Panc1 (cell line): ENCODE data around the gene RTL1. TPM values are rescaled to one million over a fixed set of nuclear protein-coding genes. Genes with fewer than 3 reads are reported as not detected.

Experiments used
- ATAC-seq: fragments of 200-7000 bp; cut with Tn5 transposase; 2 replicates; pipeline ENCODE4 v1.9.1; 2020; ENCODE audit warnings: mild to moderate bottlenecking, moderate library complexity
- BruUV-seq: library from RNA; stranded (reverse); fragments of 400-500 nt; replicated peaks from 2 replicates; lab custom pipeline; 2021; lab: Mats Ljungman, UMichigan
- CTCF ChIA-PET: fragments of 300-600 bp; sonication (Branson Sonifier 250); formaldehyde crosslinking; loops from one replicate; lab custom pipeline; 2022; ENCODE audit warnings: antibody characterized with exemption; lab: Charles Lee
- POLR2A ChIA-PET: fragments of 300-600 bp; sonication (Branson Sonifier 250); formaldehyde crosslinking; loops from one replicate; lab custom pipeline; 2022; ENCODE audit warnings: antibody characterized with exemption; lab: Charles Lee
- DNase-seq: peaks from one replicate; pipeline ENCODE4 v3.0.0-alpha.2; 2010; ENCODE audit warnings: low read depth, low spot score
- H3K27ac ChIP-seq: 2 replicates; pipeline ENCODE4 v1.5.1; 2011; ENCODE audit warnings: mild to moderate bottlenecking, low read length, inconsistent platforms
- H3K27me3 ChIP-seq: fragments of 200-500 bp; sonication (Bioruptor generic); 2 replicates; pipeline ENCODE4 v1.6.0; 2014; ENCODE audit warnings: low read length, inconsistent platforms; ENCODE audit not compliant: control insufficient read depth, insufficient read depth
- H3K36me3 ChIP-seq: fragments of 200-500 bp; sonication (Bioruptor generic); 2 replicates; pipeline ENCODE4 v1.5.1; 2014; ENCODE audit warnings: inconsistent platforms, mild to moderate bottlenecking, low read length, moderate library complexity; ENCODE audit not compliant: control insufficient read depth, insufficient read depth
- H3K4me1 ChIP-seq: 2 replicates; pipeline ENCODE4 v1.5.1; 2011; ENCODE audit warnings: inconsistent platforms, mild to moderate bottlenecking, low read length, moderate library complexity; ENCODE audit not compliant: control insufficient read depth, insufficient read depth
- H3K4me3 ChIP-seq, 2 experiments: 2 replicates each; pipeline ENCODE4 v1.5.1; 2011 to 2012; ENCODE audit warnings: low read depth in 2 of 2, low read length in 2 of 2, mild to moderate bottlenecking in 2 of 2, inconsistent platforms in 1 of 2, moderate library complexity in 1 of 2
- H3K9me3 ChIP-seq: fragments of 200-500 bp; sonication (Bioruptor generic); 2 replicates; pipeline ENCODE4 v1.5.1; 2014; ENCODE audit warnings: low read depth, mild to moderate bottlenecking, inconsistent platforms, low read length, moderate library complexity; ENCODE audit not compliant: control insufficient read depth, insufficient read depth
- POLR2AphosphoS5 ChIP-seq: IDR thresholded peaks from 2 replicates; pipeline ENCODE4 v1.6.1; 2012; ENCODE audit warnings: mild to moderate bottlenecking, low read depth, low read length, moderate library complexity
- REST ChIP-seq, 2 experiments: IDR thresholded peaks; 2 replicates each; pipeline ENCODE4 v1.6.1; 2011 to 2012; ENCODE audit warnings: low read depth in 2 of 2, control low read depth in 1 of 2, low read length in 1 of 2, mild to moderate bottlenecking in 1 of 2, moderate library complexity in 1 of 2; ENCODE audit not compliant: insufficient read depth in 1 of 2
- SIN3A ChIP-seq: IDR thresholded peaks from 2 replicates; pipeline ENCODE4 v1.6.1; 2012; ENCODE audit warnings: low read depth, mild to moderate bottlenecking, low read length, moderate library complexity, borderline replicate concordance; ENCODE audit not compliant: insufficient read depth
- TCF7L2 ChIP-seq: IDR thresholded peaks from 2 replicates; pipeline ENCODE4 v1.6.1; 2011; ENCODE audit warnings: mild to moderate bottlenecking, low read depth, low read length, inconsistent platforms
- in situ Hi-C: cut with HindIII; loops from 2 replicates; pipeline ENCODE4 v1.10.0; 2016; ENCODE audit warnings: low sequenced_read_pairs, low pct_unique_long_range_greater_than_20kb
- intact Hi-C: fragments of 100-400 bp; cut with micrococcal nuclease; formaldehyde crosslinking; loops from one replicate; pipeline ENCODE4 v1.10.0; 2022; ENCODE audit not compliant: unreplicated experiment
- total RNA-seq: library from RNA; stranded (reverse); gene quantifications from one replicate; pipeline ENCODE4 v1.2.1, GENCODE V29; 2021; ENCODE audit not compliant: unreplicated experiment
- TF ChIP-seq, protein P1 (sequence below): fragments of 450-650 bp; IDR thresholded peaks from 2 replicates; pipeline ENCODE4 v1.5.1; 2017; ENCODE audit warnings: mild to moderate bottlenecking

RTL1 gene
- total RNA-seq, 1 experiment from 2014 or later: not detected

DNA sequence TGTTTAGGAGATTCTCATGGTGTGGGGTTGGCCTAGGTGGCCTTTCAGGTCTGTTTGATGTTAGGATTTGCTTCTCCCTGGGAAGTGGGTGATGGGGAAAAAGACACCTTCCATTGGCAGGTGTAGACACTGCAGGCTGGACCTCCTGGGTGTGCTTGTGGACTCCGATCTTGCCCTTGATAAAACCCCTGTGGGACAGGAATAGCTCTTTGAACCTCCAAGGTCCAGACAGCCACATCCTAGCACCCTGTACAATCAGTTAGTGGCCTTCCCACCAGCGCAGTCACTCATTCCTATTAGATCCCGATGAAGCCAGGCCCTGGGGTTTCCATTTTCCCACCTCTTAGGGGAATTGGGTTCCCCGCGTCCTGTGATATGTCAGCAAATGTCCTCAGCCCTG is 49.1 kb downstream of the RTL1 start:
- H3K27ac ChIP-seq: no peak overlapping the region
- ChIA-PET CTCF (interaction anchor here (0.5 kb wide), 1 partner anchor 26 kb away, joined by 5 read pairs; no protein-coding TSS in a partner anchor), POLR2A (no interaction called here)
- intact Hi-C loops: no loop called here
- no TSS peak for BruUV-seq
- no peak overlapping the region for H3K4me3 ChIP-seq
- in situ Hi-C loops: no loop called here
- DNase-seq: no peak
- no peaks in the 10 kb centered on the region for H3K36me3 ChIP-seq
- TF ChIP-seq SIN3A (no peak), REST (IDR thresholded peaks at IDR 0.05; ENCODE audit: insufficient read depth in 1 of 2, low read depth in 2 of 2, low read length in 1 of 2) (no peak), POLR2AphosphoS5 (no peak), TCF7L2 (no peak)
- TF ChIP-seq, protein P1, sequence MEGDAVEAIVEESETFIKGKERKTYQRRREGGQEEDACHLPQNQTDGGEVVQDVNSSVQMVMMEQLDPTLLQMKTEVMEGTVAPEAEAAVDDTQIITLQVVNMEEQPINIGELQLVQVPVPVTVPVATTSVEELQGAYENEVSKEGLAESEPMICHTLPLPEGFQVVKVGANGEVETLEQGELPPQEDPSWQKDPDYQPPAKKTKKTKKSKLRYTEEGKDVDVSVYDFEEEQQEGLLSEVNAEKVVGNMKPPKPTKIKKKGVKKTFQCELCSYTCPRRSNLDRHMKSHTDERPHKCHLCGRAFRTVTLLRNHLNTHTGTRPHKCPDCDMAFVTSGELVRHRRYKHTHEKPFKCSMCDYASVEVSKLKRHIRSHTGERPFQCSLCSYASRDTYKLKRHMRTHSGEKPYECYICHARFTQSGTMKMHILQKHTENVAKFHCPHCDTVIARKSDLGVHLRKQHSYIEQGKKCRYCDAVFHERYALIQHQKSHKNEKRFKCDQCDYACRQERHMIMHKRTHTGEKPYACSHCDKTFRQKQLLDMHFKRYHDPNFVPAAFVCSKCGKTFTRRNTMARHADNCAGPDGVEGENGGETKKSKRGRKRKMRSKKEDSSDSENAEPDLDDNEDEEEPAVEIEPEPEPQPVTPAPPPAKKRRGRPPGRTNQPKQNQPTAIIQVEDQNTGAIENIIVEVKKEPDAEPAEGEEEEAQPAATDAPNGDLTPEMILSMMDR: no peak
- no peaks in the 10 kb centered on the region for H3K27me3 ChIP-seq
- no peaks in the 10 kb centered on the region for H3K9me3 ChIP-seq
- no peaks in the 10 kb centered on the region for H3K4me1 ChIP-seq
- no peak for ATAC-seq

DNA sequence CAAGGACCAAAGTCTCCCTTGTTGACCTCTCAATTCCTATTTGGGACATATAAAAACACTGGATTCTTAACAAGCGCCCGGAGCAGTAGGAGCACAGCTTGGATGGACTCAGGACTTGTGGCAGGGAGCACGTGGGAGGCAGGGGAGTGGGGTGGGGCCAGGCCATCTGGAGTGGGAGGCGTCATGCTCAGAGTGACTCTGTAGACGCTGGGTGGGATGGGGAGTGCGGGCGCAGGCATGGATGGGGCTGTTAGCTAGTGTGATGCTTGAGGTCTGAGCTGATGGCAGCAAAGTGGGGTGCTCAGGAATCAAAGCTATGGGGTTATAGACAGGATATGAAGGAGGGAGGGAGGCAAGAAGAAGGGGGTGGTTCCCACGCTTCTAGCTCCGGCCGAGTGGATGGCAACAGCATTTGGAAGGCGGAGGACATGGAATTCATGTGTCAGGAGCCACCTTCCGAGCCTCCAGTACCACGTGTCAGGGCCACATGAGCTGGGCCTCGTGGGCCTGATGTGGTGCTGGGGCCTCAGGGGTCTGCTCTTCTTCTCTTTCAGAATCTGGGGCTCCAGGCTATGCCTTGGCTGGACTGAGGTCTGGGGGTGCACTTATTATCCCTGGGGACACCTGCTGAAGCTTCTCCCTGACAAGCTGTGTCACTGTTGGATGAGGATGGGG is 51.4 kb downstream of the RTL1 start:
- ATAC-seq (no peak), DNase-seq (no peak)
- intact Hi-C loops: loop anchor here (2.0 kb wide), 1 partner anchor 49 kb away; no protein-coding TSS in a partner anchor
- ChIA-PET CTCF (no interaction called here), POLR2A (no interaction called here)
- Histone ChIP-seq H3K4me1 (no peaks in the 10 kb centered on the region), H3K36me3 (no peaks in the 10 kb centered on the region), H3K4me3 (no peak overlapping the region), H3K27ac (no peak overlapping the region), H3K27me3 (no peaks in the 10 kb centered on the region), H3K9me3 (no peaks in the 10 kb centered on the region)
- BruUV-seq: no TSS peak
- in situ Hi-C loops: no loop called here
- TF ChIP-seq REST (IDR thresholded peaks at IDR 0.05; ENCODE audit: insufficient read depth in 1 of 2, low read depth in 2 of 2, low read length in 1 of 2): no peak
- no peak for TF ChIP-seq SIN3A
